GM10266 (cell line): ENCODE results near the gene SPAG17.

ENCODE experiments used
- DNase-seq: peaks from one replicate; pipeline ENCODE4 v3.0.0; 2012; ENCODE audit errors: extremely low spot score
- CTCF ChIP-seq: IDR thresholded peaks from 2 replicates; pipeline ENCODE4 v1.5.1; 2012; ENCODE audit warnings: mild to moderate bottlenecking, low read depth; ENCODE audit not compliant: control insufficient read depth, insufficient read depth; ENCODE audit errors: missing control alignments

Gene SPAG17

GRCh38 chr1:117921991-117922390 lies 263.0 kb downstream of the SPAG17 start:
- no peak for DNase-seq
- no peak for TF ChIP-seq CTCF

GRCh38 chr1:117919376-117919775 lies 265.7 kb downstream of the SPAG17 start:
- no peak for TF ChIP-seq CTCF
- no peak for DNase-seq

- DNase-seq, result no peak
- no peak for TF ChIP-seq CTCF
Measured at GRCh38 chr1:117911051-117911450, 274.0 kb downstream of the SPAG17 start.

- DNase-seq, result no peak
- TF ChIP-seq CTCF, result no peak
Measured at GRCh38 chr1:117905019-117905418, 280.0 kb downstream of the SPAG17 start.

GRCh38 chr1:117904485-117904884 lies 280.5 kb downstream of the SPAG17 start:
- no peak for DNase-seq
- TF ChIP-seq CTCF, result no peak
